ENCODE results near the gene MRGPRD. TPM values are rescaled to one million over a fixed set of nuclear protein-coding genes. Genes with fewer than 3 reads are reported as not detected.

The MRGPRD gene
- total and polyA plus RNA-seq, 9 donors: not detected

GRCh38 chr11:68932358-68932757, 48.4 kb downstream of the MRGPRD start:
- no peak overlapping the region for H3K4me3 ChIP-seq
- TF ChIP-seq EP300 (IDR thresholded peaks at IDR 0.05) (no peak), POLR2A (IDR thresholded peaks at IDR 0.05) (no peak), CTCF (IDR thresholded peaks at IDR 0.05) (no peak)
- no peaks in the 10 kb centered on the region for H3K4me1 ChIP-seq (ENCODE audit: insufficient read depth)
- no peaks in the 10 kb centered on the region for H3K36me3 ChIP-seq
- intact Hi-C loops (cut with DNase I): loop anchor here in 1 of 4 donors (10.0 kb wide), 1 partner anchor 692 kb away; no protein-coding TSS in a partner anchor
- no peaks in the 10 kb centered on the region for H3K9me3 ChIP-seq
- no peak for DNase-seq
- 89 to 95% (median 93%) methylated on average over 7 of the region's 7 CpGs for WGBS, 3 donors
- no peaks in the 10 kb centered on the region for H3K27me3 ChIP-seq
- no peak overlapping the region for H3K27ac ChIP-seq

GRCh38 chr11:68931911-68932310, 48.9 kb downstream of the MRGPRD start:
- TF ChIP-seq CTCF (IDR thresholded peaks at IDR 0.05) (no peak), EP300 (IDR thresholded peaks at IDR 0.05) (no peak), POLR2A (IDR thresholded peaks at IDR 0.05) (no peak)
- Histone ChIP-seq H3K36me3 (no peaks in the 10 kb centered on the region), H3K9me3 (no peaks in the 10 kb centered on the region), H3K4me1 (ENCODE audit: insufficient read depth) (no peaks in the 10 kb centered on the region), H3K27ac (no peak overlapping the region), H3K27me3 (no peaks in the 10 kb centered on the region), H3K4me3 (no peak overlapping the region)
- DNase-seq: no peak
- WGBS, 3 donors: 85 to 92% (median 90%) methylated on average over 17 of the region's 17 CpGs
- intact Hi-C loops (cut with DNase I): loop anchor here in 1 of 4 donors (10.0 kb wide), 1 partner anchor 693 kb away; no protein-coding TSS in a partner anchor

GRCh38 chr11:68930991-68931855, 49.6 kb downstream of the MRGPRD start:
- H3K36me3 ChIP-seq: no peaks in the 10 kb centered on the region
- WGBS, 3 donors: 90 to 94% (median 92%) methylated on average over 19 to 21 of the region's 21 CpGs
- no peak for DNase-seq
- no peak for TF ChIP-seq POLR2A (IDR thresholded peaks at IDR 0.05)
- no peak for TF ChIP-seq CTCF (IDR thresholded peaks at IDR 0.05)
- no peak for TF ChIP-seq EP300 (IDR thresholded peaks at IDR 0.05)
- no peaks in the 10 kb centered on the region for H3K9me3 ChIP-seq
- H3K27ac ChIP-seq: no peak overlapping the region
- intact Hi-C loops (cut with DNase I): loop anchor here in 1 of 4 donors (10.0 kb wide), 1 partner anchor 694 kb away; no protein-coding TSS in a partner anchor
- no peak overlapping the region for H3K4me3 ChIP-seq
- no peaks in the 10 kb centered on the region for H3K27me3 ChIP-seq
- H3K4me1 ChIP-seq (ENCODE audit: insufficient read depth): no peaks in the 10 kb centered on the region

Other genes starting within 250 kb of the MRGPRD start
- gene TESMIN, start 229.5 kb downstream of the MRGPRD start, total RNA-seq: 1 to 10 TPM; 1.5 to 4.1 (median 1.9) TPM
- 1 to 10 TPM; 1.1 to 1.6 TPM for gene TESMIN, start 229.5 kb downstream of the MRGPRD start, polyA plus RNA-seq
- gene CPT1A, start 139.1 kb downstream of the MRGPRD start, total RNA-seq: 10 to 100 TPM; 33.3 to 87.1 (median 44.3) TPM
- 10 to 100 TPM; 25.3 to 54.2 TPM for gene CPT1A, start 139.1 kb downstream of the MRGPRD start, polyA plus RNA-seq
- 10 to 100 TPM; 40.3 to 70.7 (median 51.9) TPM for gene MRPL21, start 77.2 kb downstream of the MRGPRD start, total RNA-seq
- gene MRPL21, start 77.2 kb downstream of the MRGPRD start, polyA plus RNA-seq: 10 to 100 TPM; 64.0 to 74.7 TPM
- gene IGHMBP2, start 77.1 kb downstream of the MRGPRD start, total RNA-seq: 10 to 100 TPM in 6 of 7 donors, 1 to 10 TPM in 1; 8.3 to 18.9 (median 16.2) TPM
- 10 to 100 TPM; 13.7 to 14.1 TPM for gene IGHMBP2, start 77.1 kb downstream of the MRGPRD start, polyA plus RNA-seq
- 100 to 1,000 TPM in 1 of 7 donors, 10 to 100 TPM in 6; 19.3 to 104 (median 35.2) TPM for gene MRGPRF, start 32.3 kb upstream of the MRGPRD start, total RNA-seq
- gene MRGPRF, start 32.3 kb upstream of the MRGPRD start, polyA plus RNA-seq: 10 to 100 TPM in 1 of 2 donors, 1 to 10 TPM in 1; 8.6 to 40.7 TPM
- gene TPCN2, start 67.9 kb upstream of the MRGPRD start, total RNA-seq: 10 to 100 TPM; 20.2 to 35.7 (median 23.7) TPM
- gene TPCN2, start 67.9 kb upstream of the MRGPRD start, polyA plus RNA-seq: 10 to 100 TPM in 1 of 2 donors, 1 to 10 TPM in 1; 6.5 to 12.4 TPM
- 1 to 10 TPM; 1.4 to 6.3 (median 3.1) TPM for gene SMIM38, start 174.9 kb upstream of the MRGPRD start, total RNA-seq
- gene SMIM38, start 174.9 kb upstream of the MRGPRD start, polyA plus RNA-seq: under 1 TPM; 0.43 to 0.65 TPM